HEK293 (cell line): ENCODE results near the gene CLTCL1.

Source experiments
- CTCF ChIA-PET: fragments of 350-600 bp; formaldehyde crosslinking; extraction: SDS; loops from one replicate; lab custom pipeline; 2021; ENCODE audit warnings: antibody characterized with exemption; lab: Yijun Ruan, JAX
- POLR2A ChIA-PET: fragments of 300-600 bp; formaldehyde crosslinking; extraction: SDS; loops from one replicate; lab custom pipeline; 2020; ENCODE audit warnings: antibody characterized with exemption, inconsistent platforms; lab: Yijun Ruan, JAX
- H3K27ac ChIP-seq: fragments of 200-500 bp; sonication (Bioruptor generic); 2 replicates; pipeline ENCODE4 v1.5.1; 2014; ENCODE audit warnings: low read depth, low read length, control low read depth, inconsistent platforms; ENCODE audit errors: extremely low read depth
- H3K36me3 ChIP-seq, 2 experiments: fragments of 200-500 bp in 1 of 2; sonication (Bioruptor generic) in 1 of 2; 1 replicate in 1 of 2; 2 replicates in 1 of 2; pipeline ENCODE4 v1.5.1; 2014 to 2017; ENCODE audit warnings: inconsistent platforms in 2 of 2, low read length in 2 of 2; ENCODE audit not compliant: control insufficient read depth in 2 of 2, insufficient read depth in 1 of 2
- H3K4me1 ChIP-seq: fragments of 200-500 bp; sonication (Bioruptor generic); 2 replicates; pipeline ENCODE4 v1.5.1; 2014; ENCODE audit warnings: mild to moderate bottlenecking, low read length, inconsistent platforms; ENCODE audit not compliant: control insufficient read depth, insufficient read depth
- H3K4me3 ChIP-seq: 2 replicates; pipeline ENCODE4 v1.5.1; 2011; ENCODE audit warnings: low read depth, mild to moderate bottlenecking, control low read depth, low read length, moderate library complexity
- H3K9me3 ChIP-seq: fragments of 200-500 bp; sonication (Bioruptor generic); 2 replicates; pipeline ENCODE4 v1.5.1; 2014; ENCODE audit warnings: low read depth, low read length, inconsistent platforms; ENCODE audit not compliant: control insufficient read depth, insufficient read depth
- FEZF1 ChIP-seq: fragments of 450-650 bp; formaldehyde crosslinking; IDR thresholded peaks from 2 replicates; pipeline ENCODE4 v1.5.1; 2016; ENCODE audit warnings: missing biosample characterization, missing genetic modification characterization
- GLI2 ChIP-seq: fragments of 450-650 bp; formaldehyde crosslinking; IDR thresholded peaks from 2 replicates; pipeline ENCODE4; 2017; ENCODE audit warnings: missing biosample characterization, missing genetic modification characterization, low read depth, borderline replicate concordance
- GLI4 ChIP-seq: fragments of 450-650 bp; formaldehyde crosslinking; IDR thresholded peaks from 2 replicates; pipeline ENCODE4 v1.5.1; 2016; ENCODE audit warnings: missing biosample characterization, missing genetic modification characterization
- SETDB1 ChIP-seq: IDR thresholded peaks from one replicate; pipeline ENCODE4 v1.6.1; 2017; ENCODE audit warnings: mild to moderate bottlenecking, low read length, moderate library complexity, mixed read lengths; ENCODE audit not compliant: insufficient read length
- SP3 ChIP-seq: fragments of 450-650 bp; formaldehyde crosslinking; IDR thresholded peaks from 2 replicates; pipeline ENCODE4 v1.5.1; 2016; ENCODE audit warnings: missing biosample characterization, missing genetic modification characterization
- ZFHX2 ChIP-seq: fragments of 450-650 bp; formaldehyde crosslinking; conservative IDR thresholded peaks from 2 replicates; pipeline ENCODE4 v1.5.1; 2016; ENCODE audit warnings: missing biosample characterization, missing genetic modification characterization
- ZNF114 ChIP-seq: fragments of 450-650 bp; formaldehyde crosslinking; IDR thresholded peaks from 2 replicates; pipeline ENCODE4 v1.5.0; 2017; ENCODE audit warnings: missing biosample characterization, missing genetic modification characterization
- ZNF138 ChIP-seq: fragments of 450-650 bp; formaldehyde crosslinking; IDR thresholded peaks from 2 replicates; pipeline ENCODE4 v1.5.1; 2016; ENCODE audit warnings: missing biosample characterization, missing genetic modification characterization, borderline replicate concordance
- ZNF211 ChIP-seq: fragments of 450-650 bp; formaldehyde crosslinking; IDR thresholded peaks from 2 replicates; pipeline ENCODE4 v1.5.1; 2016; ENCODE audit warnings: low read depth, missing biosample characterization, missing genetic modification characterization
- ZNF26 ChIP-seq: fragments of 450-650 bp; formaldehyde crosslinking; IDR thresholded peaks from 2 replicates; pipeline ENCODE4 v1.5.1; 2016; ENCODE audit warnings: missing biosample characterization, missing genetic modification characterization
- ZNF341 ChIP-seq: fragments of 450-650 bp; formaldehyde crosslinking; IDR thresholded peaks from 2 replicates; pipeline ENCODE4; 2016; ENCODE audit warnings: low read depth, missing biosample characterization, missing genetic modification characterization
- ZNF366 ChIP-seq: fragments of 450-650 bp; formaldehyde crosslinking; conservative IDR thresholded peaks from 2 replicates; pipeline ENCODE4 v1.5.1; 2016; ENCODE audit warnings: missing biosample characterization, missing genetic modification characterization
- ZNF521 ChIP-seq: fragments of 450-650 bp; formaldehyde crosslinking; IDR thresholded peaks from 2 replicates; pipeline ENCODE4 v1.5.1; 2017; ENCODE audit warnings: missing biosample characterization, mild to moderate bottlenecking, missing genetic modification characterization
- ZNF596 ChIP-seq: fragments of 450-650 bp; IDR thresholded peaks from 2 replicates; pipeline ENCODE4 v1.5.0; 2018; ENCODE audit warnings: missing biosample characterization, mild to moderate bottlenecking, missing genetic modification characterization, moderate library complexity
- ZNF600 ChIP-seq: fragments of 450-650 bp; formaldehyde crosslinking; IDR thresholded peaks from 2 replicates; pipeline ENCODE4 v1.5.1; 2016; ENCODE audit warnings: missing biosample characterization, missing genetic modification characterization
- ZNF623 ChIP-seq: fragments of 450-650 bp; formaldehyde crosslinking; IDR thresholded peaks from 2 replicates; pipeline ENCODE4 v1.5.1; 2016; ENCODE audit warnings: missing biosample characterization, missing genetic modification characterization
- ZNF624 ChIP-seq: fragments of 450-650 bp; formaldehyde crosslinking; IDR thresholded peaks from 2 replicates; pipeline ENCODE4 v1.5.1; 2017; ENCODE audit warnings: missing biosample characterization, missing genetic modification characterization
- ZNF658 ChIP-seq: fragments of 450-650 bp; formaldehyde crosslinking; IDR thresholded peaks from 2 replicates; pipeline ENCODE4; 2016; ENCODE audit warnings: missing biosample characterization, missing genetic modification characterization
- ZNF707 ChIP-seq: fragments of 450-650 bp; formaldehyde crosslinking; IDR thresholded peaks from 2 replicates; pipeline ENCODE4 v1.5.1; 2016; ENCODE audit warnings: missing biosample characterization, missing genetic modification characterization
- ZNF76 ChIP-seq: fragments of 450-650 bp; formaldehyde crosslinking; IDR thresholded peaks from 2 replicates; pipeline ENCODE4; 2016; ENCODE audit warnings: low read depth, missing biosample characterization, missing genetic modification characterization, borderline replicate concordance
- ZNF776 ChIP-seq: fragments of 450-650 bp; formaldehyde crosslinking; IDR thresholded peaks from 2 replicates; pipeline ENCODE4 v1.5.0; 2017; ENCODE audit warnings: missing biosample characterization, missing genetic modification characterization, borderline replicate concordance
- ZSCAN16 ChIP-seq: fragments of 450-650 bp; formaldehyde crosslinking; IDR thresholded peaks from 2 replicates; pipeline ENCODE4 v1.5.1; 2016; ENCODE audit warnings: missing biosample characterization, missing genetic modification characterization
- ZSCAN4 ChIP-seq: fragments of 450-650 bp; formaldehyde crosslinking; IDR thresholded peaks from 2 replicates; pipeline ENCODE4 v1.5.1; 2017; ENCODE audit warnings: missing biosample characterization, missing genetic modification characterization

CLTCL1 gene

GRCh38 chr22:19290400-19291217 lies 910 bp downstream of the CLTCL1 start (continued):
- TF ChIP-seq ZNF341 (peak; percentile 23), ZNF138 (tag by site-specific recombination) (no peak), ZNF211 (tag by site-specific recombination) (no peak)

- H3K9me3 ChIP-seq = no peaks in the 10 kb centered on the region
- TF ChIP-seq ZNF600 (peak; percentile 49; the same call in 1 of the 2 replicates), ZNF596 (tag by site-specific recombination) (no peak), ZNF658 (tag by site-specific recombination) (no peak)
- ChIA-PET POLR2A (no interaction called here), CTCF (interaction anchor here (1.3 kb wide), 1 partner anchor 111 kb away, joined by 3 read pairs; the partner anchor contains the start of gene SLC25A1)
- no peak overlapping the region for H3K4me3 ChIP-seq
- H3K4me1 ChIP-seq = peaks cover 3% of the 10 kb centered on the region; the same call in 1 of the 2 replicates
- no peak overlapping the region for H3K27ac ChIP-seq
- H3K36me3 ChIP-seq = peaks cover 0 to 3% of the 10 kb centered on the region in 2 experiments; a peak in 1 of 3 replicates
These were observed 1.9 kb downstream of the CLTCL1 start for GRCh38 chr22:19289475-19290161.

- POLR2A ChIA-PET = no interaction called here
- Histone ChIP-seq H3K27ac (no peak overlapping the region), H3K4me1 (peaks cover 3% of the 10 kb centered on the region; the same call in 1 of the 2 replicates), H3K4me3 (no peak overlapping the region), H3K9me3 (no peaks in the 10 kb centered on the region), H3K36me3 (peaks cover 0 to 3% of the 10 kb centered on the region in 2 experiments; a peak in 1 of 3 replicates)
- TF ChIP-seq ZSCAN16 (no peak), ZNF521 (no peak), GLI2 (tag by site-specific recombination) (no peak), ZNF776 (tag by site-specific recombination) (no peak), ZFHX2 (tag by site-specific recombination) (no peak), SP3 (tag by site-specific recombination) (no peak), ZNF366 (tag by site-specific recombination) (no peak), ZNF114 (tag by site-specific recombination) (no peak), ZNF707 (tag by site-specific recombination) (no peak), GLI4 (tag by site-specific recombination) (no peak), SETDB1 (no peak), ZNF658 (tag by site-specific recombination) (no peak), ZNF76 (tag by site-specific recombination) (no peak), ZNF341 (no peak), ZSCAN4 (tag by site-specific recombination) (no peak), ZNF138 (tag by site-specific recombination) (no peak), FEZF1 (tag by site-specific recombination) (no peak), ZNF623 (tag by site-specific recombination) (no peak), ZNF624 (tag by site-specific recombination) (no peak), ZNF26 (tag by site-specific recombination) (no peak)
- CTCF ChIA-PET = interaction anchor here (1.6 to 2.3 kb wide), 2 partner anchors 108 to 143 kb away, joined by 6 to 8 read pairs; partner anchors contain the start of genes ESS2 and SLC25A1
These were observed 3.6 kb downstream of the CLTCL1 start for GRCh38 chr22:19287889-19288288.
